HepG2 (cell line): Measurements from ENCODE around the gene HDGFL2. TPM values are rescaled to one million over a fixed set of nuclear protein-coding genes. Genes with fewer than 3 reads are reported as not detected.

Source experiments
- AGO1 ChIP-seq: fragments of 200-400 bp; formaldehyde crosslinking; IDR thresholded peaks from 2 replicates; pipeline ENCODE4 v1.6.1; 2017; ENCODE audit warnings: mild to moderate bottlenecking, low read depth, low read length, moderate library complexity; ENCODE audit not compliant: poor library complexity, severe bottlenecking
- RARA ChIP-seq: IDR thresholded peaks from 2 replicates; pipeline ENCODE4 v1.6.1; 2016; ENCODE audit warnings: missing genetic modification reagents, missing compliant biosample characterization
- ZNF282 ChIP-seq: fragments of 450-650 bp; IDR thresholded peaks from 2 replicates; pipeline ENCODE4 v1.6.1; 2018; ENCODE audit not compliant: partially characterized antibody
- ZNF329 ChIP-seq: sonication (generic); formaldehyde crosslinking; IDR thresholded peaks from 2 replicates; pipeline ENCODE4 v1.9.0; 2021; ENCODE audit warnings: low read depth, mild to moderate bottlenecking, missing genetic modification reagents
- ZNF331 ChIP-seq: sonication (generic); formaldehyde crosslinking; IDR thresholded peaks from 2 replicates; pipeline ENCODE4 v1.4.0; 2020; ENCODE audit warnings: missing genetic modification reagents
- ZNF333 ChIP-seq: sonication (generic); formaldehyde crosslinking; IDR thresholded peaks from 2 replicates; pipeline ENCODE4 v1.4.0; 2020; ENCODE audit warnings: mild to moderate bottlenecking, missing genetic modification reagents, borderline replicate concordance
- ZNF788 ChIP-seq: sonication (generic); formaldehyde crosslinking; IDR thresholded peaks from 2 replicates; pipeline ENCODE4 v1.5.0; 2020; ENCODE audit warnings: mild to moderate bottlenecking, missing genetic modification reagents, borderline replicate concordance
- ZNF790 ChIP-seq: sonication (generic); formaldehyde crosslinking; IDR thresholded peaks from 2 replicates; pipeline ENCODE4 v1.8.0; 2022; ENCODE audit warnings: missing genetic modification reagents, mild to moderate bottlenecking, borderline replicate concordance
- ZNF792 ChIP-seq: IDR thresholded peaks from 2 replicates; pipeline ENCODE4 v1.6.1; 2016
- polyA plus RNA-seq, 8 experiments: library from polyadenylated mRNA; depleted of rRNA in 3 of 8; stranded (reverse) in 7 of 8; unstranded in 1 of 8; fragments of >200 nt; fragmentation: Illumina TruSeq in 4 of 8; extraction: Trizol in 4 of 8; gene quantifications; 2 replicates each; pipeline versions ENCODE4 v1.2.1 to v1.2.3, GENCODE V29; 2011 to 2016; ENCODE audit warnings: low read depth in 4 of 8, missing spikeins in 1 of 8, mixed read lengths in 1 of 8; ENCODE audit not compliant: insufficient read depth in 1 of 8
- total RNA-seq, 5 experiments: library from RNA; depleted of rRNA; stranded (reverse); fragments of >200 nt; fragmentation: Illumina TruSeq; extraction: Trizol; gene quantifications; 2 replicates each; pipeline ENCODE4 v1.2.3, GENCODE V29; 2016; ENCODE audit warnings: low read depth in 1 of 5
- TF ChIP-seq, protein P1 (sequence below): sonication (generic); formaldehyde crosslinking; IDR thresholded peaks from 2 replicates; pipeline ENCODE4 v1.9.0; 2021; ENCODE audit warnings: missing genetic modification reagents, mild to moderate bottlenecking, borderline replicate concordance
- TF ChIP-seq, protein P2 (sequence below): sonication (generic); formaldehyde crosslinking; IDR thresholded peaks from 2 replicates; pipeline ENCODE4 v1.8.0; 2023; ENCODE audit warnings: mild to moderate bottlenecking, missing genetic modification reagents
- TF ChIP-seq, protein P3 (sequence below): sonication (generic); formaldehyde crosslinking; IDR thresholded peaks from 2 replicates; pipeline ENCODE4 v1.4.0; 2020; ENCODE audit warnings: missing genetic modification reagents
- TF ChIP-seq, protein P4 (sequence below): sonication (generic); formaldehyde crosslinking; IDR thresholded peaks from 2 replicates; pipeline ENCODE4 v1.5.1; 2020; ENCODE audit warnings: mild to moderate bottlenecking, missing genetic modification reagents, borderline replicate concordance
- TF ChIP-seq, protein P5 (sequence below): sonication (generic); formaldehyde crosslinking; IDR thresholded peaks from 2 replicates; pipeline ENCODE4 v1.4.0; 2020; ENCODE audit warnings: missing genetic modification reagents
- TF ChIP-seq, protein P6 (sequence below): sonication (generic); formaldehyde crosslinking; IDR thresholded peaks from 2 replicates; pipeline ENCODE4 v1.9.0; 2022; ENCODE audit warnings: low read depth, missing genetic modification reagents

Gene HDGFL2
- total and polyA plus RNA-seq, 2 of the 13 experiments (the other 11 are each of a cell fraction or from before 2014, with no cell fraction given), result 20.0 to 51.1 TPM

DNA sequence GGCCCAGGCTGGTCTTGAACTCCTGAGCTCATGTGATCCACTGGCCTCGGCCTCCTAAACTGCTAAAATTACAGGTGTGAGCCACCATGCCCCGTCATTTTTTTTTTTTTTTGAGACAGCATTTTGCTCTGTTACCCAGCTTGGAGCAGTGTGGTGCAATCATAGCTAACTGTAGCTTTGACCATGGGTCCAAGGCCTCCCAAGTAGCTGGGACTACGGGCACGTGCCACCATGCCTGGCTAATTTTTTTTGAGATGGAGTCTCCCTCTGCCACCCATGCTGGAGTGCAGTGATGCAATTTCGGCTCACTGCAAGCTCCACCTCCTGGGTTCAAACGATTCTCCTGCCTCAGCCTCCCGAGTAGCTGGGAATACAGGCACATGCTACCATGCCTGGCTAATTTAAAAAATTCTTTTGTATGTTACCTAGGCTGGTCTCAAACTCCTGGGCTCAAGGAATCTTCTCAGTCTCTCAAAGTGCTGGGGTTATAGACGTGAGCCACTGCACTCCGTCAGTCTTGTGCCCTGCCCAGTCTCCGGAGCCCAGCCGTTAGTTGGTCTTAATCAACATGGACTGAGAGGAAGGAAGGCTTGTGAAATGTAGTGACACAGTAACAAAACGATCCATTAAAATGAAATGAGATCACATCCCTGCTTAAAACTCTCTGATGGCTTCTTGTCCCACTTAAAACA is 69.2 kb downstream of the HDGFL2 start (continued):
- TF ChIP-seq, protein P1, sequence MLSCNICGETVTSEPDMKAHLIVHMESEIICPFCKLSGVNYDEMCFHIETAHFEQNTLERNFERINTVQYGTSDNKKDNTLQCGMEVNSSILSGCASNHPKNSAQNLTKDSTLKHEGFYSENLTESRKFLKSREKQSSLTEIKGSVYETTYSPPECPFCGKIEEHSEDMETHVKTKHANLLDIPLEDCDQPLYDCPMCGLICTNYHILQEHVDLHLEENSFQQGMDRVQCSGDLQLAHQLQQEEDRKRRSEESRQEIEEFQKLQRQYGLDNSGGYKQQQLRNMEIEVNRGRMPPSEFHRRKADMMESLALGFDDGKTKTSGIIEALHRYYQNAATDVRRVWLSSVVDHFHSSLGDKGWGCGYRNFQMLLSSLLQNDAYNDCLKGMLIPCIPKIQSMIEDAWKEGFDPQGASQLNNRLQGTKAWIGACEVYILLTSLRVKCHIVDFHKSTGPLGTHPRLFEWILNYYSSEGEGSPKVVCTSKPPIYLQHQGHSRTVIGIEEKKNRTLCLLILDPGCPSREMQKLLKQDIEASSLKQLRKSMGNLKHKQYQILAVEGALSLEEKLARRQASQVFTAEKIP, result no peak
- TF ChIP-seq, protein P2, sequence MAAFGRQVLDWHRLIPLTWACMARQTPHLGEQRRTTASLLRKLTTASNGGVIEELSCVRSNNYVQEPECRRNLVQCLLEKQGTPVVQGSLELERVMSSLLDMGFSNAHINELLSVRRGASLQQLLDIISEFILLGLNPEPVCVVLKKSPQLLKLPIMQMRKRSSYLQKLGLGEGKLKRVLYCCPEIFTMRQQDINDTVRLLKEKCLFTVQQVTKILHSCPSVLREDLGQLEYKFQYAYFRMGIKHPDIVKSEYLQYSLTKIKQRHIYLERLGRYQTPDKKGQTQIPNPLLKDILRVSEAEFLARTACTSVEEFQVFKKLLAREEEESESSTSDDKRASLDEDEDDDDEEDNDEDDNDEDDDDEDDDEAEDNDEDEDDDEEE, result no peak
- TF ChIP-seq ZNF329 (CRISPR knock-in tag) (no peak), ZNF788 (CRISPR knock-in tag) (peak; percentile 44; the same call in 1 of the 2 replicates), ZNF331 (peak; percentile 30; the same call in 1 of the 2 replicates), ZNF333 (CRISPR knock-in tag) (no peak), AGO1 (no peak), ZNF282 (no peak), ZNF792 (no peak), RARA (peak; percentile 34; the same call in 1 of the 2 replicates), ZNF790 (CRISPR knock-in tag) (no peak)
- TF ChIP-seq, protein P3, sequence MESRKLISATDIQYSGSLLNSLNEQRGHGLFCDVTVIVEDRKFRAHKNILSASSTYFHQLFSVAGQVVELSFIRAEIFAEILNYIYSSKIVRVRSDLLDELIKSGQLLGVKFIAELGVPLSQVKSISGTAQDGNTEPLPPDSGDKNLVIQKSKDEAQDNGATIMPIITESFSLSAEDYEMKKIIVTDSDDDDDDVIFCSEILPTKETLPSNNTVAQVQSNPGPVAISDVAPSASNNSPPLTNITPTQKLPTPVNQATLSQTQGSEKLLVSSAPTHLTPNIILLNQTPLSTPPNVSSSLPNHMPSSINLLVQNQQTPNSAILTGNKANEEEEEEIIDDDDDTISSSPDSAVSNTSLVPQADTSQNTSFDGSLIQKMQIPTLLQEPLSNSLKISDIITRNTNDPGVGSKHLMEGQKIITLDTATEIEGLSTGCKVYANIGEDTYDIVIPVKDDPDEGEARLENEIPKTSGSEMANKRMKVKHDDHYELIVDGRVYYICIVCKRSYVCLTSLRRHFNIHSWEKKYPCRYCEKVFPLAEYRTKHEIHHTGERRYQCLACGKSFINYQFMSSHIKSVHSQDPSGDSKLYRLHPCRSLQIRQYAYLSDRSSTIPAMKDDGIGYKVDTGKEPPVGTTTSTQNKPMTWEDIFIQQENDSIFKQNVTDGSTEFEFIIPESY (CRISPR knock-in tag), result no peak
- TF ChIP-seq, protein P4, sequence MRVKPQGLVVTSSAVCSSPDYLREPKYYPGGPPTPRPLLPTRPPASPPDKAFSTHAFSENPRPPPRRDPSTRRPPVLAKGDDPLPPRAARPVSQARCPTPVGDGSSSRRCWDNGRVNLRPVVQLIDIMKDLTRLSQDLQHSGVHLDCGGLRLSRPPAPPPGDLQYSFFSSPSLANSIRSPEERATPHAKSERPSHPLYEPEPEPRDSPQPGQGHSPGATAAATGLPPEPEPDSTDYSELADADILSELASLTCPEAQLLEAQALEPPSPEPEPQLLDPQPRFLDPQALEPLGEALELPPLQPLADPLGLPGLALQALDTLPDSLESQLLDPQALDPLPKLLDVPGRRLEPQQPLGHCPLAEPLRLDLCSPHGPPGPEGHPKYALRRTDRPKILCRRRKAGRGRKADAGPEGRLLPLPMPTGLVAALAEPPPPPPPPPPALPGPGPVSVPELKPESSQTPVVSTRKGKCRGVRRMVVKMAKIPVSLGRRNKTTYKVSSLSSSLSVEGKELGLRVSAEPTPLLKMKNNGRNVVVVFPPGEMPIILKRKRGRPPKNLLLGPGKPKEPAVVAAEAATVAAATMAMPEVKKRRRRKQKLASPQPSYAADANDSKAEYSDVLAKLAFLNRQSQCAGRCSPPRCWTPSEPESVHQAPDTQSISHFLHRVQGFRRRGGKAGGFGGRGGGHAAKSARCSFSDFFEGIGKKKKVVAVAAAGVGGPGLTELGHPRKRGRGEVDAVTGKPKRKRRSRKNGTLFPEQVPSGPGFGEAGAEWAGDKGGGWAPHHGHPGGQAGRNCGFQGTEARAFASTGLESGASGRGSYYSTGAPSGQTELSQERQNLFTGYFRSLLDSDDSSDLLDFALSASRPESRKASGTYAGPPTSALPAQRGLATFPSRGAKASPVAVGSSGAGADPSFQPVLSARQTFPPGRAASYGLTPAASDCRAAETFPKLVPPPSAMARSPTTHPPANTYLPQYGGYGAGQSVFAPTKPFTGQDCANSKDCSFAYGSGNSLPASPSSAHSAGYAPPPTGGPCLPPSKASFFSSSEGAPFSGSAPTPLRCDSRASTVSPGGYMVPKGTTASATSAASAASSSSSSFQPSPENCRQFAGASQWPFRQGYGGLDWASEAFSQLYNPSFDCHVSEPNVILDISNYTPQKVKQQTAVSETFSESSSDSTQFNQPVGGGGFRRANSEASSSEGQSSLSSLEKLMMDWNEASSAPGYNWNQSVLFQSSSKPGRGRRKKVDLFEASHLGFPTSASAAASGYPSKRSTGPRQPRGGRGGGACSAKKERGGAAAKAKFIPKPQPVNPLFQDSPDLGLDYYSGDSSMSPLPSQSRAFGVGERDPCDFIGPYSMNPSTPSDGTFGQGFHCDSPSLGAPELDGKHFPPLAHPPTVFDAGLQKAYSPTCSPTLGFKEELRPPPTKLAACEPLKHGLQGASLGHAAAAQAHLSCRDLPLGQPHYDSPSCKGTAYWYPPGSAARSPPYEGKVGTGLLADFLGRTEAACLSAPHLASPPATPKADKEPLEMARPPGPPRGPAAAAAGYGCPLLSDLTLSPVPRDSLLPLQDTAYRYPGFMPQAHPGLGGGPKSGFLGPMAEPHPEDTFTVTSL (CRISPR knock-in tag), result no peak
- TF ChIP-seq, protein P5, sequence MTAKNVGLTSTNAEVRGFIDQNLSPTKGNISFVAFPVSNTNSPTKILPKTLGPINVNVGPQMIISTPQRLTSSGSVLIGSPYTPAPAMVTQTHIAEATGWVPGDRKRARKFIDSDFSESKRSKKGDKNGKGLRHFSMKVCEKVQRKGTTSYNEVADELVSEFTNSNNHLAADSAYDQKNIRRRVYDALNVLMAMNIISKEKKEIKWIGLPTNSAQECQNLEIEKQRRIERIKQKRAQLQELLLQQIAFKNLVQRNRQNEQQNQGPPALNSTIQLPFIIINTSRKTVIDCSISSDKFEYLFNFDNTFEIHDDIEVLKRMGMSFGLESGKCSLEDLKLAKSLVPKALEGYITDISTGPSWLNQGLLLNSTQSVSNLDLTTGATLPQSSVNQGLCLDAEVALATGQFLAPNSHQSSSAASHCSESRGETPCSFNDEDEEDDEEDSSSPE (CRISPR knock-in tag), result no peak
- TF ChIP-seq, protein P6, sequence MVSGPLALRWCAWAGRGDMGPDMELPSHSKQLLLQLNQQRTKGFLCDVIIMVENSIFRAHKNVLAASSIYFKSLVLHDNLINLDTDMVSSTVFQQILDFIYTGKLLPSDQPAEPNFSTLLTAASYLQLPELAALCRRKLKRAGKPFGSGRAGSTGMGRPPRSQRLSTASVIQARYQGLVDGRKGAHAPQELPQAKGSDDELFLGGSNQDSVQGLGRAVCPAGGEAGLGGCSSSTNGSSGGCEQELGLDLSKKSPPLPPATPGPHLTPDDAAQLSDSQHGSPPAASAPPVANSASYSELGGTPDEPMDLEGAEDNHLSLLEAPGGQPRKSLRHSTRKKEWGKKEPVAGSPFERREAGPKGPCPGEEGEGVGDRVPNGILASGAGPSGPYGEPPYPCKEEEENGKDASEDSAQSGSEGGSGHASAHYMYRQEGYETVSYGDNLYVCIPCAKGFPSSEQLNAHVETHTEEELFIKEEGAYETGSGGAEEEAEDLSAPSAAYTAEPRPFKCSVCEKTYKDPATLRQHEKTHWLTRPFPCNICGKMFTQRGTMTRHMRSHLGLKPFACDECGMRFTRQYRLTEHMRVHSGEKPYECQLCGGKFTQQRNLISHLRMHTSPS, result 0 out of 2 replicates have a peak, but pooled peaks have one; percentile 44
